Spleen (tissue), 11 donors: ENCODE data around the gene NAT8L. TPM values are rescaled to one million over a fixed set of nuclear protein-coding genes. Genes with fewer than 3 reads are reported as not detected.

ENCODE experiments used
- DNase-seq: peaks from one replicate; pipeline ENCODE4 v3.0.0-alpha.2; 2020
- H3K27ac ChIP-seq, 8 donors: fragments of 200-600 bp; sonication (generic) in 7 of 8; 1 replicate in 4 of 8; 2 replicates in 4 of 8; pipeline versions ENCODE4 v1.5.0 to v1.8.0; 2016 to 2021; ENCODE audit warnings: inconsistent platforms in 4 of 8, mild to moderate bottlenecking in 4 of 8, moderate library complexity in 1 of 8
- H3K27me3 ChIP-seq, 7 donors: fragments of 200-600 bp; sonication (generic) in 6 of 7; replicated peaks in 1 of 7; 1 replicate in 4 of 7; 2 replicates in 3 of 7; pipeline versions ENCODE4 v1.5.0 to v1.8.0; 2016 to 2021; ENCODE audit warnings: inconsistent platforms in 3 of 7, mild to moderate bottlenecking in 1 of 7
- H3K36me3 ChIP-seq, 6 donors: fragments of 200-600 bp; sonication (generic) in 5 of 6; 1 replicate in 4 of 6; 2 replicates in 2 of 6; pipeline versions ENCODE4 v1.5.0 to v1.8.0; 2016 to 2021; ENCODE audit warnings: inconsistent platforms in 2 of 6
- H3K4me1 ChIP-seq, 6 donors: fragments of 200-600 bp; sonication (generic) in 5 of 6; 1 replicate in 3 of 6; 2 replicates in 3 of 6; pipeline versions ENCODE4 v1.5.0 to v1.8.0; 2016 to 2021; ENCODE audit warnings: inconsistent platforms in 3 of 6
- H3K4me3 ChIP-seq, 8 donors: fragments of 200-600 bp; sonication (generic) in 7 of 8; 1 replicate in 4 of 8; 2 replicates in 4 of 8; pipeline versions ENCODE4 v1.5.0 to v1.8.0; 2016 to 2021; ENCODE audit warnings: inconsistent platforms in 4 of 8, mild to moderate bottlenecking in 4 of 8, moderate library complexity in 2 of 8
- H3K9me3 ChIP-seq, 8 donors: fragments of 200-600 bp; sonication (generic) in 7 of 8; 1 replicate in 4 of 8; 2 replicates in 4 of 8; pipeline versions ENCODE4 v1.5.0 to v1.8.0; 2016 to 2021; ENCODE audit warnings: inconsistent platforms in 4 of 8
- CTCF ChIP-seq, 11 experiments: fragments of 200-600 bp in 7 of 11; fragments of 450-650 bp in 4 of 11; sonication (generic) in 4 of 11; IDR thresholded peaks in 8 of 11; conservative IDR thresholded peaks in 3 of 11; 1 replicate in 7 of 11; 2 replicates in 4 of 11; pipeline versions ENCODE4 v1.4.0 to v1.8.0; 2016 to 2021; ENCODE audit warnings: antibody characterized with exemption in 11 of 11, inconsistent platforms in 4 of 11, mild to moderate bottlenecking in 1 of 11
- POLR2A ChIP-seq, 3 donors: fragments of 450-650 bp; IDR thresholded peaks; one replicate each; pipeline ENCODE4 v1.5.1; 2017; ENCODE audit warnings: antibody characterized with exemption in 3 of 3, mild to moderate bottlenecking in 1 of 3
- POLR2AphosphoS5 ChIP-seq, 3 donors: sonication (generic); formaldehyde crosslinking; IDR thresholded peaks; one replicate each; pipeline ENCODE4 v1.5.1; 2017; ENCODE audit warnings: antibody characterized with exemption in 3 of 3
- WGBS, 5 donors: extraction: QIAGEN DNeasy Blood & Tissue Kit in 3 of 5; methylation state at CpG; one replicate each; pipeline versions ENCODE4 v1.1.5 to v1.1.7; 2013 to 2018; 5-methylcytosine and 5-hydroxymethylcytosine counted together
- intact Hi-C: fragments of 100-400 bp; cut with DNase I; formaldehyde crosslinking; loops from one replicate; pipeline ENCODE4 v1.15.0; 2023; ENCODE audit warnings: low total_unique reads
- polyA plus RNA-seq, 3 donors: library from polyadenylated mRNA; stranded (reverse); fragments of 200-250 nt; gene quantifications; one replicate each; pipeline ENCODE4 v1.2.1, GENCODE V29; 2013
- total RNA-seq, 7 donors: library from RNA; depleted of rRNA in 3 of 7; stranded (reverse); fragments of >200 nt in 3 of 7; fragmentation: NEBNext Ultra II Directional in 4 of 7; extraction: Animal tissue kit (Norgen Biotek cat#: 25700) in 4 of 7; gene quantifications; one replicate each; pipeline versions ENCODE4 v1.1.0 to v1.2.1, GENCODE V29; 2016 to 2021
- donor health status: healthy with polysubstance abuse.
- donor health status: DM: no; HTN: no; CAD: no; lungs with moderate emphysema.
- donor health status: DM: no; HTN: no; CAD: no.
- donor health status: Bipolar disorder and iron deficiency.
- donor health status: healthy.
- donor health status: DM: no; HTN: no; CAD: no.
- donor health status: DM: yes; HTN: yes; CAD: no.

The NAT8L gene
- total and polyA plus RNA-seq, 10 donors = 0.13 to 3.1 (median 0.72) TPM

DNA sequence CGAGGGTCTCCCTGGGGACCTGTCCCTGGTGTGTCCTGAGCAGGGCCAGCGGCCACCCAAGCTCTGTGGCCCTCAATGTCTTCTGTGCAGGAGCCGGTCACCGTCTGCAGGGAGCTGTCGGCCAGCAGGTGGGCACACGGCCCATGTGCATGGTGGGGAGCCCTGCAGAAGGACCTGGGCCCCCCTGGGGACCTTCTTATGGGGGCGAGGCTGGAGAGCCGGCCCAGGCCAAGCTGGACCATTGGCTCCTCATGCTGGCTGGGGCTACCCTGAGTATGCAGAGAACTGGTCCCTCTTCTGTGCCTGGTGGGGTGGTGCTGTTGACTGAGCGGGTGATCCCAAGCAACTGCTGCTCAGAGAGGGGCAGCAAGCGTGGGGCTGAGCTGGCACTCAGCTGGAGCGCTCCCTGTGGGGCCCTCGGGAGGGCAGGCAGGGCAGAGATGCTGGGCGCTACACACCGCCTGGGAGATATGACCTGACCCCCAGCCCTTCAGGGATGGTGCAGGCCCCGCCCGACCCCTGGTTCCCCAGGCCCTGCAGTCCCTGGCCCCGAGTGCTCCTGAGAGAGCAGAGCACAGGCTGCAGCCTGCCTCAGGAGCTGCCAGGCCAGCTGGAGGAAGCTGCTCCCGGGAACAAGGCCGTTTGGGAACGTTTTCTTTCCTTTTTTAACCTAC is 14.8 kb downstream of the NAT8L start:
- no peak for TF ChIP-seq POLR2A (IDR thresholded peaks at IDR 0.05)
- no peak for TF ChIP-seq POLR2AphosphoS5 (IDR thresholded peaks at IDR 0.05)
- TF ChIP-seq CTCF (IDR thresholded peaks at IDR 0.05 in 8 of 11, conservative IDR thresholded peaks at IDR 0.05 in 3 of 11) = no peak
- H3K27ac ChIP-seq = no peak overlapping the region
- intact Hi-C loops = no loop called here
- H3K9me3 ChIP-seq = no peaks in the 10 kb centered on the region
- H3K27me3 ChIP-seq = peaks cover 0 to 36% (median 0%) of the 10 kb centered on the region in 7 donors
- 65 to 87% (median 77%) methylated on average over 12 to 20 of the region's 20 CpGs for WGBS, 5 donors
- H3K4me1 ChIP-seq = peaks cover 0 to 20% (median 9%) of the 10 kb centered on the region in 6 donors
- peak; percentile 65 for DNase-seq
- H3K36me3 ChIP-seq = no peaks in the 10 kb centered on the region
- H3K4me3 ChIP-seq = no peak overlapping the region

- no peaks in the 10 kb centered on the region for H3K9me3 ChIP-seq
- H3K27me3 ChIP-seq = peaks cover 0 to 30% (median 0%) of the 10 kb centered on the region in 7 donors
- peaks cover 0 to 20% (median 9%) of the 10 kb centered on the region in 6 donors for H3K4me1 ChIP-seq
- no peak for TF ChIP-seq POLR2A (IDR thresholded peaks at IDR 0.05)
- no peaks in the 10 kb centered on the region for H3K36me3 ChIP-seq
- intact Hi-C loops = no loop called here
- peak; percentile 58 for DNase-seq
- no peak overlapping the region for H3K4me3 ChIP-seq
- WGBS, 5 donors = 74 to 88% (median 81%) methylated on average over 4 to 11 of the region's 11 CpGs
- H3K27ac ChIP-seq = no peak overlapping the region
Observed at GRCh38 chr4:2074588-2074987, 15.5 kb downstream of the NAT8L start.

DNA sequence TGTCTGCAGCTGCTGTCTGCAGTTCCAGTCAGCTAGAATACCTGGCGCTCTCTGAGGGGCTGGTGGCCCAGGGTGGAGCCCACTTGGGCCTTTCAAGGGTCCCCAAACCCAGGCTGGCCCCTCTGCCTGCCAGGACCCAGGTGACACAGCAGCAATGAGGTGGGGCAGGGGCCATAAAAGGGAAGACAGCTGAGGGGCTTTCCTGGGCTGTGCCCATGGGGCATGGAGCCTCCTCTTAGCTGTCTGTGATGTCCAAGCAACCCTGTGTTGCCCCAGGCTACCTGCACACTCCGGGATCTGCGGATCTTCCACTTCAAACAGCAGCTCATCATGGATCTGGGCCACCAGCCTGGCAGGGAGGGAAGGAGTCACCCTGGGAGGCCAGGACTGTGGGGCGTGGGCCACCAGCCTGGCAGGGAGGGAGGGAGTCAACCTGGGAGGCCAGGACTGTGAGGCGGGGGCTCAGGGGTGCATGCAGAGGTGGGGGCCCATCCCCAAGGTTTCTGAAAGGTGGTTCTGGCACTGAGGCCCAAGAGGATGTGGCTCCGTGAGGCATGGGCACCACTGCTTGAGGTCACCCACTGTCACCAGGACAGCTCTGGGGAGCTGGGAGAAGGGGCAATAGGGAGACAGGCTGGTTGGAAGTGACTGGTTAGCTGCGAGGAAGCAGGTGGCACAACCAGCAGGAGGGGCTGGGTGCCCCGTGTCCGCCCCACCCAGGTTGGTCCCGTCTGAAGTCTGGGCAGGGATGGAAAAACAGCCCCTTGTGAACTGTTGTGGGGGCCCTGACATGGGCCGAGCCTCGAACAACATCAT is 16.3 kb downstream of the NAT8L start:
- no peak overlapping the region for H3K4me3 ChIP-seq
- TF ChIP-seq POLR2AphosphoS5 (IDR thresholded peaks at IDR 0.05) = no peak
- TF ChIP-seq CTCF (IDR thresholded peaks at IDR 0.05 in 8 of 11, conservative IDR thresholded peaks at IDR 0.05 in 3 of 11) = no peak
- no peak for TF ChIP-seq POLR2A (IDR thresholded peaks at IDR 0.05)
- peaks cover 0 to 20% (median 9%) of the 10 kb centered on the region in 6 donors for H3K4me1 ChIP-seq
- WGBS, 5 donors = 87 to 95% (median 93%) methylated on average over 5 to 12 of the region's 12 CpGs
- peak; percentile 39 for DNase-seq
- no peaks in the 10 kb centered on the region for H3K9me3 ChIP-seq
- no peak overlapping the region for H3K27ac ChIP-seq
- H3K27me3 ChIP-seq = peaks cover 0 to 22% (median 0%) of the 10 kb centered on the region in 7 donors
- H3K36me3 ChIP-seq = no peaks in the 10 kb centered on the region
- intact Hi-C loops = no loop called here

GRCh38 chr4:2075987-2076907 is 17.1 kb downstream of the NAT8L start:
- TF ChIP-seq POLR2AphosphoS5 (IDR thresholded peaks at IDR 0.05) = no peak
- TF ChIP-seq CTCF (IDR thresholded peaks at IDR 0.05 in 8 of 11, conservative IDR thresholded peaks at IDR 0.05 in 3 of 11) = no peak
- no peak for TF ChIP-seq POLR2A (IDR thresholded peaks at IDR 0.05)
- no peak overlapping the region for H3K4me3 ChIP-seq
- WGBS, 5 donors = 87 to 93% (median 89%) methylated on average over 8 to 31 of the region's 31 CpGs
- intact Hi-C loops = no loop called here
- H3K36me3 ChIP-seq = no peaks in the 10 kb centered on the region
- no peaks in the 10 kb centered on the region for H3K9me3 ChIP-seq
- peaks cover 0 to 20% (median 9%) of the 10 kb centered on the region in 6 donors for H3K4me1 ChIP-seq
- H3K27me3 ChIP-seq = peaks cover 0 to 13% (median 0%) of the 10 kb centered on the region in 7 donors
- H3K27ac ChIP-seq = no peak overlapping the region
- peak; percentile 72 for DNase-seq
